PC-9 (cell line): ENCODE measurements around the gene PLXNC1.

ENCODE experiments used
- CTCF ChIP-seq: fragments of 200-600 bp; sonication (generic); conservative IDR thresholded peaks from 2 replicates; pipeline ENCODE4 v1.6.1; 2017; ENCODE audit warnings: mixed run types, antibody characterized with exemption, mild to moderate bottlenecking, moderate library complexity
- EZH2 ChIP-seq: fragments of 200-600 bp; sonication (generic); IDR thresholded peaks from 2 replicates; pipeline ENCODE4 v1.8.0; 2017; ENCODE audit warnings: antibody characterized with exemption, low read depth

- TF ChIP-seq EZH2 = no peak
- no peak for TF ChIP-seq CTCF
These were observed 38.2 kb downstream of the PLXNC1 start for GRCh38 chr12:94186278-94187241.
